Measurements from ENCODE around the gene TSPAN9.
A peak's percentile ranks its signal among the peaks of the same experiment; 100 is the strongest.

TSPAN9 gene

GRCh38 chr12:3187846-3188770, 110.9 kb downstream of the TSPAN9 start:
- no peak for DNase-seq (ENCODE audit: low read depth)

GRCh38 chr12:3189282-3189681, 112.1 kb downstream of the TSPAN9 start:
- DNase-seq (ENCODE audit: low read depth) = no peak

GRCh38 chr12:3190101-3190500, 112.9 kb downstream of the TSPAN9 start:
- DNase-seq (ENCODE audit: low read depth) = no peak

GRCh38 chr12:3191450-3191849, 114.3 kb downstream of the TSPAN9 start:
- DNase-seq (ENCODE audit: low read depth) = no peak

- DNase-seq (ENCODE audit: low read depth) = no peak
Measured at GRCh38 chr12:3192221-3192620, 115.0 kb downstream of the TSPAN9 start.

- DNase-seq (ENCODE audit: low read depth) = no peak
Measured at GRCh38 chr12:3193131-3193530, 116.0 kb downstream of the TSPAN9 start.

GRCh38 chr12:3193755-3194154, 116.6 kb downstream of the TSPAN9 start:
- no peak for DNase-seq (ENCODE audit: low read depth)

GRCh38 chr12:3195337-3195736, 118.2 kb downstream of the TSPAN9 start:
- DNase-seq (ENCODE audit: low read depth) = no peak

- no peak for DNase-seq (ENCODE audit: low read depth)
Measured at GRCh38 chr12:3195859-3196483, 118.8 kb downstream of the TSPAN9 start.

- DNase-seq (ENCODE audit: low read depth) = no peak
Measured at GRCh38 chr12:3196488-3196887, 119.3 kb downstream of the TSPAN9 start.

- no peak for DNase-seq (ENCODE audit: low read depth)
Measured at GRCh38 chr12:3197131-3197818, 120.1 kb downstream of the TSPAN9 start.

GRCh38 chr12:3199551-3200031, 122.4 kb downstream of the TSPAN9 start:
- peak; percentile 52 for DNase-seq (ENCODE audit: low read depth)

- DNase-seq (ENCODE audit: low read depth) = peak; percentile 56
Measured at GRCh38 chr12:3200032-3200617, 122.9 kb downstream of the TSPAN9 start.

- DNase-seq (ENCODE audit: low read depth) = no peak
Measured at GRCh38 chr12:3200814-3201233, 123.6 kb downstream of the TSPAN9 start.

- DNase-seq (ENCODE audit: low read depth) = no peak
Measured at GRCh38 chr12:3201339-3202051, 124.3 kb downstream of the TSPAN9 start.

GRCh38 chr12:3202096-3202495, 124.9 kb downstream of the TSPAN9 start:
- DNase-seq (ENCODE audit: low read depth) = no peak

- DNase-seq (ENCODE audit: low read depth) = peak; percentile 63
Measured at GRCh38 chr12:3202734-3203446, 125.7 kb downstream of the TSPAN9 start.

- DNase-seq (ENCODE audit: low read depth) = no peak
Measured at GRCh38 chr12:3203713-3204112, 126.5 kb downstream of the TSPAN9 start.

GRCh38 chr12:3204143-3204542, 127.0 kb downstream of the TSPAN9 start:
- DNase-seq (ENCODE audit: low read depth) = no peak

GRCh38 chr12:3204730-3205531, 127.8 kb downstream of the TSPAN9 start:
- no peak for DNase-seq (ENCODE audit: low read depth)
